Adipocyte (in vitro differentiated cells): ENCODE results near the gene PSG6.
"Not testable (repeated sequence)": the region's sequence is repeated elsewhere in the genome, so short reads cannot be mapped to it uniquely, and the experiment has no call there.

Source experiments
- DNase-seq: peaks from one replicate; pipeline ENCODE4 v3.0.0-alpha.2; 2015; ENCODE audit warnings: low read depth
- H3K27me3 ChIP-seq: replicated peaks from 2 replicates; pipeline ENCODE4 v1.7.0; 2013; ENCODE audit warnings: mild to moderate bottlenecking, low read length, moderate library complexity; ENCODE audit not compliant: control insufficient read depth, insufficient read depth
- H3K36me3 ChIP-seq: 2 replicates; pipeline ENCODE4 v1.7.0; 2013; ENCODE audit warnings: low read length, mild to moderate bottlenecking, moderate library complexity; ENCODE audit not compliant: control insufficient read depth, insufficient read depth, severe bottlenecking
- H3K4me1 ChIP-seq: 2 replicates; pipeline ENCODE4 v1.7.0; 2013; ENCODE audit warnings: mild to moderate bottlenecking, low read length, moderate library complexity; ENCODE audit not compliant: control insufficient read depth, insufficient read depth
- H3K4me3 ChIP-seq: 2 replicates; pipeline ENCODE4 v1.7.0; 2013; ENCODE audit warnings: mild to moderate bottlenecking, low read length, moderate library complexity
- H3K9ac ChIP-seq: 2 replicates; pipeline ENCODE4 v1.7.0; 2013; ENCODE audit warnings: mild to moderate bottlenecking, low read length, moderate library complexity
- H3K9me3 ChIP-seq: 2 replicates; pipeline ENCODE4 v1.7.0; 2013; ENCODE audit warnings: mild to moderate bottlenecking, low read length, moderate library complexity; ENCODE audit not compliant: control insufficient read depth

Gene PSG6

GRCh38 chr19:42917634-42918033 lies at the start of gene PSG6:
PSG6 (minus strand) TSS chr19:42917894; CDS start chr19:42917792, 102 bp downstream.
- not testable (repeated sequence) for H3K36me3 ChIP-seq, H3K9ac ChIP-seq, H3K4me1 ChIP-seq, H3K27me3 ChIP-seq, H3K4me3 ChIP-seq, H3K9me3 ChIP-seq, DNase-seq

- no peaks in the 10 kb centered on the region for H3K4me1 ChIP-seq
- no peaks in the 10 kb centered on the region for H3K9me3 ChIP-seq
- no peak overlapping the region for H3K9ac ChIP-seq
- no peaks in the 10 kb centered on the region for H3K27me3 ChIP-seq
- no peak overlapping the region for H3K4me3 ChIP-seq
- DNase-seq, result peak; percentile 43
- no peaks in the 10 kb centered on the region for H3K36me3 ChIP-seq
These were observed 47.5 kb upstream of the PSG6 start for GRCh38 chr19:42965176-42965575.

- no peak overlapping the region for H3K9ac ChIP-seq
- H3K4me1 ChIP-seq, result no peaks in the 10 kb centered on the region
- no peaks in the 10 kb centered on the region for H3K27me3 ChIP-seq
- H3K9me3 ChIP-seq, result no peaks in the 10 kb centered on the region
- H3K36me3 ChIP-seq, result no peaks in the 10 kb centered on the region
- peak; percentile 7 for DNase-seq
- no peak overlapping the region for H3K4me3 ChIP-seq
These were observed 43.4 kb upstream of the PSG6 start for GRCh38 chr19:42961119-42961518.

GRCh38 chr19:42952126-42952525 lies 34.4 kb upstream of the PSG6 start:
- not testable (repeated sequence) for H3K9me3 ChIP-seq, DNase-seq, H3K4me1 ChIP-seq, H3K36me3 ChIP-seq, H3K27me3 ChIP-seq, H3K4me3 ChIP-seq, H3K9ac ChIP-seq

GRCh38 chr19:42951476-42951875 lies 33.8 kb upstream of the PSG6 start:
- H3K27me3 ChIP-seq, H3K36me3 ChIP-seq, H3K4me3 ChIP-seq, DNase-seq, H3K4me1 ChIP-seq, H3K9me3 ChIP-seq, H3K9ac ChIP-seq: not testable (repeated sequence)

GRCh38 chr19:42942187-42942789 lies 24.6 kb upstream of the PSG6 start:
- no peak overlapping the region for H3K9ac ChIP-seq
- H3K4me3 ChIP-seq, result no peak overlapping the region

GRCh38 chr19:42937107-42937506 lies 19.4 kb upstream of the PSG6 start, which contains the start of gene PSG7:
PSG7 (minus strand) TSS chr19:42937207; CDS start chr19:42937076, 131 bp downstream.
- not testable (repeated sequence) for H3K36me3 ChIP-seq, H3K9ac ChIP-seq, H3K27me3 ChIP-seq, DNase-seq, H3K9me3 ChIP-seq, H3K4me1 ChIP-seq, H3K4me3 ChIP-seq

More at GRCh38 chr19:42942187-42942789, 24.6 kb upstream of the PSG6 start:
- DNase-seq, result no peak
- Histone ChIP-seq H3K27me3 (no peaks in the 10 kb centered on the region), H3K36me3 (no peaks in the 10 kb centered on the region), H3K4me1 (no peaks in the 10 kb centered on the region), H3K9me3 (no peaks in the 10 kb centered on the region)

GRCh38 chr19:42934726-42935125 lies 17.0 kb upstream of the PSG6 start:
- H3K9me3 ChIP-seq, H3K36me3 ChIP-seq, H3K4me1 ChIP-seq, H3K27me3 ChIP-seq, DNase-seq, H3K4me3 ChIP-seq, H3K9ac ChIP-seq: not testable (repeated sequence)

- H3K27me3 ChIP-seq, H3K9ac ChIP-seq, H3K4me3 ChIP-seq, H3K4me1 ChIP-seq, H3K36me3 ChIP-seq, DNase-seq, H3K9me3 ChIP-seq: not testable (repeated sequence)
These were observed 16.5 kb upstream of the PSG6 start for GRCh38 chr19:42934183-42934582.

GRCh38 chr19:42933412-42933811 lies 15.7 kb upstream of the PSG6 start:
- not testable (repeated sequence) for H3K27me3 ChIP-seq, H3K9ac ChIP-seq, DNase-seq, H3K9me3 ChIP-seq, H3K36me3 ChIP-seq, H3K4me1 ChIP-seq, H3K4me3 ChIP-seq

- not testable (repeated sequence) for H3K9ac ChIP-seq
- peak; percentile 74 for DNase-seq
These were observed 14.9 kb upstream of the PSG6 start for GRCh38 chr19:42932485-42933101.

GRCh38 chr19:42930214-42930613 lies 12.5 kb upstream of the PSG6 start:
- peak; percentile 56 for DNase-seq
- not testable (repeated sequence) for H3K4me1 ChIP-seq, H3K9me3 ChIP-seq, H3K36me3 ChIP-seq, H3K9ac ChIP-seq, H3K27me3 ChIP-seq, H3K4me3 ChIP-seq

More at GRCh38 chr19:42932485-42933101, 14.9 kb upstream of the PSG6 start:
- not testable (repeated sequence) for H3K27me3 ChIP-seq, H3K4me3 ChIP-seq, H3K36me3 ChIP-seq, H3K4me1 ChIP-seq, H3K9me3 ChIP-seq
